ENCODE data around the gene NELFCD.
"Not testable (repeated sequence)": the region's sequence is repeated elsewhere in the genome, so short reads cannot be mapped to it uniquely, and the experiment has no call there.

The NELFCD gene

DNA sequence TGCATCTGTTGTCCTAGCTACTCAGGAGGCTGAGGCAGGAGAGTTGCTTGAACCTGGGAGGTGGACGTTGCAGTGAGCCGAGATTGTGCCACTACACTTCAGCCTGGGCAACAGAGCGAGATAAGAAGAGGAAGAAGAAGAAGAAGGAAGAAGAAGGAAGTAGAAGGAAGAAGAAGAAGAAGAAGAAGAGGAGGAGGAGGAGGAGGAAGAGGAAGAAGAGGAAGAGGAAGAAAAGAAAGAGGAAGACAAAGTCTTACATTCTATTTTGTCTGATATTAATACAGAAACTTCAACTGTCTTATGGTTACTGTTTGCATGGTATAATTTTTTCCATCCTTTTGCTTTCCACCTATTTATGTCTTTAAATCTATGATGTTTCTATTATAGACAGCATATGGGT, 7.2 kb upstream of the NELFCD start:
- no peak for DNase-seq

- no peak for DNase-seq
Observed at GRCh38 chr20:58975353-58975752, 5.7 kb upstream of the NELFCD start.

GRCh38 chr20:58976061-58976730, 4.9 kb upstream of the NELFCD start:
- DNase-seq, result no peak

DNA sequence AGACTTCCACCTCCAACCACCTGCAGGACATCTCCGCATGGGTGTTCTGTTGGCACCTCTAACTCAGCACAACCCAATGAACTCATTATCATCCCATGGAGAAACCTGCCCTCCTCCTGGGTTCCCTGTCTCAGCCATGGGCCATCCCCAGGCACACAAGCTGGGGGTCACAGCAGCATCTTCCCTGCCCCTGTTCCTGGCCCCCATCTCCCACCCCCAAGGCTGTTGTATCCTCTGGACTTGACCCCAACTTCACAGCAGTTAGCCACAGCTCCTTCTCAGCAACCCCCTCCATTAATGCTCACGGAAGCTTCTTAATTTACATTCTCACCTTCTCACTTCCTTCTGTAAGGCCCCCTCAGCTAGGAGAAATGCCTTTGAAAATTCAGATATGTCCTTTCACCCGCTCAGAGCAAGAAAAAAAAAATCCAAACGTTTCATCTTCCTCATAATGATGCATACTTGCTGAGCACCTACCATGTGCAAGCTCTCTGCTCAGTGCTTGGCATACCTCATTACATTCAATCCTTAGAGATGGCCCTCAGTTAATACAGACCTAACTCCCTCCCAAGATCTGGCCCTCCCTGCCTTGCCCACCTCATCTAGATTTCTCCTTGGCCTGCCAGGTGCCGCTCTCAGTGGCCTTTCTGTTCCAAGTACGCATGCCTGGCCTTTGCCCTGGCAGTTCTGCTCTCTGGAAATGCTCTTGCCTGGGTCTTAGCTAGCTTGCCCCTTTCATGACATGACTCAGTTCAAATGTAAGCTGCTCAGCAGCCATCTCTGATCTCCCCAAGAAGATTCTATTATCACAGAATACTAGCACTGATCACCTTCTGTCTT, 2.5 kb upstream of the NELFCD start:
- DNase-seq, result no peak

DNA sequence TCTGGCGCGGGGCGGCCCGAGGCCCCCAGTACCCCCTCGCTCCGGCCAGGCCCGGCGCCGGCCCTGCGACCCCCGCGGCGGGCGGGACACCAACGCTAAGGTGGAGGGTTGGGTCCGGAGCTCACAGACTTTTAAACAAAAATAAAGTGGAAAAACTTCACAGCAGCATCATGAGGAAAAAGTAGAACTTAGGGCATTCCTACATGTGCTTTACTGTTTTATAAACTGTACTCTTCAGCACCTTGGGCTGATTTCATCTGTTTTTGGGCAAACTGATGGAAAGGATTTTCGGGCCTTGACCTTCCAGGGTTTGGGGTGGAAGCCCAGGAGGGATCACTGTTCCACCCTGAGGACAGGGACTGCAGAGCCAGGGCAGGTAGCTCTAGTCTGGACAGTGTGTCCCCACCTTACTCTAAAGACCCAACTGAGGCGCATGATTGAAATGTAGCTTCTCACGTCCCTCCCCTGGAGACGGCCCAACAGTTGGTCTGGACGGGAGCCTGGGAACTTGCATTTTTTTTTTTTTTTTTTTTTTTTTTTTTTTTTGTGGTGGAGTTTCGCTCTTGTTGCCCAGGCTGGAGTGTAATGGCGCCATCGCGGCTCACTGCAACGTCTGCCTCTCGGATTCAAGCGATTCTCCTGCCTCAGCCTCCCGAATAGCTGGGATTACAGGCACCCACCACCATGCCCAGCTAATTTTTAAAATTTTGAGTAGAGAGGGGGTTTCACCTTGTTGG, 740 bp downstream of the NELFCD start:
- DNase-seq, result no peak

- no peak for DNase-seq
Observed at GRCh38 chr20:58982406-58983114, 1.5 kb downstream of the NELFCD start.

DNA sequence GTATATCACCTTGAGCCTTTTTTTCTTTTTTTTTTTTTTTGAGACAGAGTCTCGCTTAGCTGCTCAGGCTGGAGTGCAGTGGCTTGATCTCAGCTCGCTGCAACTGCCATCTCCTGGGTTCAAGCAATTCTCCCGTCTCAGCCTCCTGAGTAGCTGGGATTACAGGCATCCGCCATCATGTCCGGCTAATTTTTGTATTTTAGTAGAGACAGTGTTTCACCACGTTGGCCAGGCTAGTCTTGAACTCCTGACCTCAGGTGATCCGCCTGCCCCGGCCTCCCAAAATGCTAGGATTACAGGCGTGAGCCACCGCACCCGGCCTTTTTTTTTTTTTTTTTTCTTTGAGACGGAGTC, 2.0 kb downstream of the NELFCD start:
- not testable (repeated sequence) for DNase-seq

- no peak for DNase-seq
Observed at GRCh38 chr20:58984691-58985090, 3.6 kb downstream of the NELFCD start.

DNA sequence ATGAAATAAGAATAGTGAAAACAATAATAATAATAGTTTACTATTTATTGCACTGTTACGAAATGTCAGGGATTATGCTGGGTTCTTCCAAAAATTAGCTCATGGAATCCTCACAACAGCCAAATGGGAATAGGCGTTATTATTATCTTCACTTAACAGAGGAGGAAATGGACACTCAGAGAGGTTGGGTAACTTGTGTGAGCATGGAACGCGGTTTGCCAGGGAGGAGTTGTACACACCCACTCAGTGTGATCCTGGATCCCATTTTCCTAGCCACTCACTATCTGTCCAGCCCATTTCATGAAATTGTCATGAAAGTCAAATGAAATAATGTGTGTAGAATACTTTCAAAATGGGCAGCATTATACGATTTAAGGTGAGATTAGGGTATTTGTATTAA, 4.6 kb downstream of the NELFCD start:
- DNase-seq, result no peak

DNA sequence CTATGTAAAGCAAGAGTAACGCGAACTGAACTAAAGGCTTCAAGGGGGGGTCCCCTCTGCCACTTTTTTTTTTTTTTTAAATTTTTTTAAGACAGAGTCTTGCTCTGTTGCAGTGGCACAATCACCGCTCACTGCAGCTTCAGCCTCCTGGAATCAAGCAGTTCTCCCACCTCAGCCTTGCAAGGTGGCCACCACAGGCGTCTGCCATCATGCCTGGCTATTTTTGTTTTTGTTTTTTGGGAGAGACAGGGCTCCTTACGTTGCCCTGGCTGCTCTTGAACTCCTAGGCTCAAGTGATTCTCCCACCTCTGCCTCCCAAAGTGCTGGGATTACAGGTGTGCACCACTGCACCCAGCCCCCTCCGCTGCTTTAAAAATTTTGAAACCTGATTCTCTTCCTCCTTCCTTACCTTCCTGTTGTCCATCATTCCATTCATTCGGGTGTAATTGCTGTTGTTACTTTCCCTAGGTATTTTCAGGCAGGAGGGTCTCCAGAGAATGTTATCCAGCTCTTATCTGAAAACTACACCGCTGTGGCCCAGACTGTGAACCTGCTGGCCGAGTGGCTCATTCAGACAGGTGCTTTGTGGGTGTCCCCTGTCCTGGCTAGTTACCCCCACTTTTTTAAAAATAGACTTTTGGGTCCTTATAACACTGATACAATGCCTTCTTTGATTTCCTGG, 5.4 kb downstream of the NELFCD start:
- no peak for DNase-seq

GRCh38 chr20:58986968-58987517, 6.0 kb downstream of the NELFCD start:
- no peak for DNase-seq

- DNase-seq, result no peak
Observed at GRCh38 chr20:58987790-58988564, 6.9 kb downstream of the NELFCD start.

GRCh38 chr20:58988565-58988882, 7.5 kb downstream of the NELFCD start:
- DNase-seq, result no peak

GRCh38 chr20:58989196-58989595, 8.1 kb downstream of the NELFCD start:
- no peak for DNase-seq

DNA sequence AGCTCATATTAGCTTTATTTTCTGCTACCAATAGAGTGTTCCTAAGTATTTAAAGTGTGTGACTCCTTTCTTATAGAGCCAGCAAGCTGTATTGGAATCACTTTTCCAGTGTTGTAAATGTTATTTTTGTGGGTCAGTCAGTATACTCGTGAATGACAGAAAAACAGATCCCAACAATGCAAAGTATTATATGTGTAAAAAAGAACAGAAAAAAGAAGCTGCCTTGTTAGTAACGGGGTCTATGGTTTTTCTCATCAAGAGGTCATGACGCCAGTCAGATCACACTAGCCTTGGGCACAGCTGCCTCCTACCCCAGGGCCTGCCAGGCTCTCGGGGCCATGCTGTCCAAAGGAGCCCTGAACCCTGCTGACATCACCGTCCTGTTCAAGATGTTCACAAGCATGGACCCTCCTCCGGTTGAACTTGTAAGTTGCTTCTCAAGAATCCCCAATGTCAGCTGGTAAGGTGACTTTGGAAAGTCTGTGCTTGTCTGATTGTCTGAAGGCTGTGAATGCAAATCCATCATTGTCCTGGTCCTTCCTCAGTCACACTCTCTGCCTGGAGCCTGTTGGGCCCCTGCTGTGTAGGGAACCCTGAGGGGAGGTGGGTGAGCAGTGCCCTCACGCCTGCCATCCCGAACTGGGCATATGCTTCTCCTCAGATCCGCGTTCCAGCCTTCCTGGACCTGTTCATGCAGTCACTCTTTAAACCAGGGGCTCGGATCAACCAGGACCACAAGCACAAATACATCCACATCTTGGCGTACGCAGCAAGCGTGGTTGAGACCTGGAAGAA, 9.8 kb downstream of the NELFCD start:
- no peak for DNase-seq

GRCh38 chr20:58991715-58992114, 10.7 kb downstream of the NELFCD start:
- no peak for DNase-seq

DNA sequence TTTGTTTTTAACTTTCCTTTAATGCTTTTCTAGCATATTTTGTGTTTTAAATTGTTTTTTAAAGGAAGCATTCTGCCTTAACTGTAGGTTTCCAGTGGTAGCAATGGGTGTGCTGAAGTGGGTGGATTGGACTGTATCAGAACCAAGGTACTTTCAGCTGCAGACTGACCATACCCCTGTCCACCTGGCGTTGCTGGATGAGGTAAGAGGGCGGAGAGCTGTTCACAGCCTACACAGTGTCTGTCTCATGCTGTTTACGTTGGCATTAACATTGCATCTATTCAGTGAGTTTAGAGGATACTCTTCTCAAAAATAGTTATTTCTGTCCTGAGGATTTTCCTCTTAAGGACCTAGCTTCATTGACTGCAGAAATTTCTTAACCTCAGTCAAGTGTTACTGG, 11.9 kb downstream of the NELFCD start:
- DNase-seq, result no peak

DNA sequence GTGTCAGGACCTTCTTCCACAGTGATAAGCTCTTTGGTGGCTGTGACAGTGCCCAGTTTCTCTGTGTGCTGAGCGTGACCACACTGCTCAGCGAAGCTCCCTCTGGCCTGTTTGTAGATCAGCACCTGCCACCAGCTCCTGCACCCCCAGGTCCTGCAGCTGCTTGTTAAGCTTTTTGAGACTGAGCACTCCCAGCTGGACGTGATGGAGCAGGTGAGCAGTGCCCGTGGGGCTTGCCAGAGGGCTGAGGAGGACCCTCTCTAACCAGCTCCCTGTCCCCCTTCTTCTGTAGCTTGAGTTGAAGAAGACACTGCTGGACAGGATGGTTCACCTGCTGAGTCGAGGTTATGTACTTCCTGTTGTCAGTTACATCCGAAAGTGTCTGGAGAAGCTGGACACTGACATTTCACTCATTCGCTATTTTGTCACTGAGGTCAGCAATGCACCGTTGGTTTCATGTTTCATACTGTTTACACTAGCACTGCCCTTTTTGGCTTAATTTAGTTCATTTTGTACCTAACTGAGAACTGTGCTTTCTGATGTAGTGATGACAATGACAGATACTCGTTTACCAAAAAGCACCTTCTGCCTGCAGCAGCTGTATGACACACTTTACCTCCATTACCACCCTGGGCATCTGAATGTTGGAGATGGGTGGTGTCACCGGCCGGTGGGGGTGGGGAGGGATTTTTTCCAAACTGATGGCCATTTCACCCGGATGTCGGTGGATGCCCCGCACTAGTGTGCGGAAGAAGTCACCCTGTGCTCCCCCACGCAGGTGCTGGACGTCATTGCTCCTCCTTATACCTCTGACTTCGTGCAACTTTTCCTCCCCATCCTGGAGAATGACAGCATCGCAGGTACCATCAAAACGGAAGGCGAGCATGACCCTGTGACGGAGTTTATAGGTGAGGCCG, 12.5 kb downstream of the NELFCD start:
- no peak for DNase-seq

DNA sequence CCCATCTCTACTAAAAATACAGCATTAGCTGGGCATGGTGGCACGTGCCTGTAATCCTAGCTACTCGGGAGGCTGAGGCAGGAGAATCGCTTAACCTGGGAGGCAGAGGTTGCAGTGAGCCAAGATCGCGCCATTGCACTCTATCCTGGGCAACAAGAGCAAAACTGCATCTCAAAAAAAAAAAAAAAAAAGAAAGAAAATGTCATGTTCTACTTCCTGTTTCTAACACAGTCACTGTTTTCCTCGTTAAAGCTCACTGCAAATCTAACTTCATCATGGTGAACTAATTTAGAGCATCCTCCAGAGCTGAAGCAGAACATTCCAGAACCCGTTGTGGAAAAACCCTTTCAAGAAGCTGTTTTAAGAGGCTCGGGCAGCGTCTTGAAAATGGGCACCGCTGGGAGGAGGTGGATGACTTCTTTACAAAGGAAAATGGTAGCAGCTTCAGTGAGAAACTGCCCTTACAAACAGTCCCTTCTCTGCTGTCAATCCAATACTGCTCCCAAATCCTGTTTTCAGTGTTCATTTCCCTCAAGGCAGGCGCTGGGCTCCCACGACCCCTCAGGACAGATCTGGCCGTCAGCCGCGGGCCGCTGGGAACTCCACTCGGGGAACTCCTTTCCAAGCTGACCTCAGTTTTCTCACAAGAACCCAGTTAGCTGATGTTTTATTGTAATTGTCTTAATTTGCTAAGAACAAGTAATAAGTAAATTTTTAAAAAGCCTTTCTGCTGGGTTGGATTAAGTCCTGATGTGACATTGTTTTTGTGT, 13.5 kb downstream of the NELFCD start:
- no peak for DNase-seq
